Activated CD8-positive, alpha-beta memory T cell treated with anti-CD3 and anti-CD28 coated beads for 36 hours (primary cell): Measurements from ENCODE around the gene ZNF280B. TPM values are rescaled to one million over a fixed set of nuclear protein-coding genes. Genes with fewer than 3 reads are reported as not detected.
"Not testable (repeated sequence)": the region's sequence is repeated elsewhere in the genome, so short reads cannot be mapped to it uniquely, and the experiment has no call there.

Source experiments
- CTCF ChIA-PET: fragments of 350-600 bp; sonication (Branson Sonifier 250); formaldehyde crosslinking; loops from one replicate; lab custom pipeline; 2021; ENCODE audit warnings: antibody characterized with exemption; lab: Charles Lee
- POLR2A ChIA-PET: fragments of 350-600 bp; sonication (Branson Sonifier 250); formaldehyde crosslinking; loops from one replicate; lab custom pipeline; 2021; ENCODE audit warnings: antibody characterized with exemption; lab: Charles Lee
- total RNA-seq, 2 experiments: library from RNA; stranded (reverse); gene quantifications; one replicate each; pipeline ENCODE4 v1.2.3, GENCODE V29; 2021

ZNF280B gene
- total RNA-seq, 2 experiments from 2014 or later, result 3.8 to 4.1 TPM

GRCh38 chr22:22471104-22471503 is 37.4 kb downstream of the ZNF280B start:
- CTCF ChIA-PET, POLR2A ChIA-PET: not testable (repeated sequence)

DNA sequence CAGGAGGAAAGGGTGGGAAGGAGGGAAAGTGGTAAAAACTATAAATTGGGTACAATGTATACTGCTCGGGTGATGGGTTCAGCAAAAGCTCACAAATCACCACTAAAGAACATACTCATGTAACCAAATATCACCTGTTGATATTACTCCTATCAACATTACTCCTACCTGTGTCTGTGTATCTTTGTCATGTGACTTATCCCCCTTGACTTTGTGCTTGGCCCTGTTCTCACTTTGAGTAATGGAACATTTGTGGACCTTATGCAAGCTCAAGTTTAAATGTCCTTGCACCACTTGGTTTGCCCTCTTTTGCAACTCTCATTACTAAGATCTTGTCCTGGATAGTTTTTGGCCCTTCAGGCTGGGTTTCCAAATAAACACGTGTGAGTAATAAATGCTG is 39.0 kb downstream of the ZNF280B start:
- ChIA-PET POLR2A (no interaction called here), CTCF (no interaction called here)

DNA sequence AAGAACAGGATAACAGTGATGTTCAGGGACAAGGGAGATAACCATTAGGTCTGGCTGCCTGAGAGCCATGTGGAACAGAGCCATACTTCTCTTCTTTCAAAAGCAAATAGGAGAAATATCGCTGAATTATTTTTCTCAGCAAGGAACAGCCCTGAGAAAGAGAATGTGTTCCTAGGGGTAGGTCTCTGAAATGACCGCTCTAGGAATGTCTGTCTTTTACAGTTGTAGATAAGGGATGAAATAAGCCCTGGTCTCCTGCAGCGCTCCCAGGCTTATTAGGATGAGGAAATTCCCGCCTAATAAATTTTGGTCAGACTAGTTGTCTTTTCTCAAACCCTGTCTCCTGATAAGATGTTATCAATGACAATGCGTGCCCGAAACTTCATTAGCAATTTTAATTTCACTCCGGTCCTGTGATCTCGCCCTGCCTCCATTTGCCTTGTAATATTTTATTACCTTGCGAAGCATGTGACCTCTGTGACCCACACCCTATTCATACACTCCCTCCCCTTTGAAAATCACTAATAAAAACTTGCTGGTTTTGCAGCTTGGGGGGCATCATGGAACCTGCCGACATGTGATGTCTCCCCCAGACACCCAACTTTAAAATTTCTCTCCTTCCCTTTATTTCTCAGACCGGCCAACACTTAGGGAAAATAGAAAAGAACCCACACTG is 39.6 kb downstream of the ZNF280B start:
- CTCF ChIA-PET, POLR2A ChIA-PET: not testable (repeated sequence)

GRCh38 chr22:22467112-22467511 is 41.4 kb downstream of the ZNF280B start:
- ChIA-PET POLR2A (no interaction called here), CTCF (no interaction called here)

- ChIA-PET CTCF (interaction anchor here (0.6 kb wide), 1 partner anchor 54 kb away, joined by 3 read pairs; the partner anchor contains the start of gene ZNF280A), POLR2A (interaction anchor here (0.5 kb wide), 1 partner anchor 14 kb away, joined by 4 read pairs; no protein-coding TSS in a partner anchor)
Measured at GRCh38 chr22:22465782-22466181, 42.8 kb downstream of the ZNF280B start.

DNA sequence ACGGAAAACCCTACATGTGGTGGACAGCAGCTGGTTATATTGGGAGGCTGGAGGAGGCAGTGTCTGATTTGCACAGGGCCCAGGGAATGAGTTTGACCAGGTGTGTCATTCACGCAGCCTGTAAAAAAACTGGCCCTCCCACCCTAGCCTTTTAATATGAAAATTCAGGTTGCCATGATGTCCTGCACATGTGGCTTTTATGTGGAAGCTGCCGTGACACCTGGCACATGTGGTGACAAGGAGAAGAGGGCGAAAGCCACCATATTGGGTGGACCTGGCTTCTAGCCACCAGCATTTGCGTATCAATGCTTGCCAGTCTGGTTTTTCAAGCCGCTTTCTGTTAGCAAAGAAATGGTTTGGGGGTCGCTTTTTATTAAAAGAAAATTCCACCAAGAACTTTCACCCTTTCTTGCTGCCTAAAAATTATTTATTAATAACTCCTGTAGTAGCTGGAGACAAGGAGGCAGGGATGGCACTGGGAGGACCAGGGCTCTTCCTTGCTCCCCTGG is 43.4 kb downstream of the ZNF280B start:
- CTCF ChIA-PET, result interaction anchor here (0.6 to 1.0 kb wide), 2 partner anchors 55 to 288 kb away, joined by 3 read pairs; partner anchors contain the start of gene ZNF280A

GRCh38 chr22:22464541-22465054 is 43.9 kb downstream of the ZNF280B start:
- CTCF ChIA-PET, result interaction anchor here (0.7 to 1.6 kb wide), 7 partner anchors 17 to 1408 kb away, joined by 3 to 5 read pairs (median 3); no protein-coding TSS in a partner anchor
- POLR2A ChIA-PET, result no interaction called here

More for the DNA sequence above, 43.4 kb downstream of the ZNF280B start:
- POLR2A ChIA-PET, result no interaction called here

- POLR2A ChIA-PET, result no interaction called here
- CTCF ChIA-PET, result interaction anchor here (0.7 to 1.6 kb wide), 7 partner anchors 15 to 1407 kb away, joined by 3 to 5 read pairs (median 3); no protein-coding TSS in a partner anchor
Measured at GRCh38 chr22:22463855-22464540, 44.5 kb downstream of the ZNF280B start.

- POLR2A ChIA-PET, result no interaction called here
- CTCF ChIA-PET, result interaction anchor here (0.6 to 1.6 kb wide), 3 partner anchors 14 to 196 kb away, joined by 3 read pairs; no protein-coding TSS in a partner anchor
Measured at GRCh38 chr22:22462813-22463567, 45.6 kb downstream of the ZNF280B start.

DNA sequence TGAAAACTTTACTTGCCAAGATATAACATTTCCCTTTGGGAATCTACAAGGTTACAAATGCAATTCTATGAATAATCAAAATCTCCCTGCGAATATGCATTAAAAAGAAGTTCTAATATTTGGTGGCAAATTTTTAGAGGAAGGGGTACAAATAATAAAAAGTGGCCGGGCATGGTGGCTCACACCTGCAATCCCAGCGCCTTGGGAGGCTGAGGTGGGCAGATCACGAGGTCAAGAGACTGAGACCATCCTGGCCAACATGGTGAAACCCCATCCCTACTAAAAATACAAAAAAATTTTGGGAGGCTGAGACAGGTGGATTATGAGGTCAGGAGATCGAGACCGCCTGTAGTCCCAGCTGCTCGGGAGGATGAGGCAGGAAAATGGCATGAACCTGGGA is 47.0 kb downstream of the ZNF280B start:
- ChIA-PET POLR2A (no interaction called here), CTCF (no interaction called here)

- CTCF ChIA-PET, result no interaction called here
Measured at GRCh38 chr22:22461111-22461510, 47.4 kb downstream of the ZNF280B start.

GRCh38 chr22:22460635-22461034 is 47.9 kb downstream of the ZNF280B start:
- POLR2A ChIA-PET, result no interaction called here
- CTCF ChIA-PET, result no interaction called here

More at GRCh38 chr22:22461111-22461510, 47.4 kb downstream of the ZNF280B start:
- POLR2A ChIA-PET, result no interaction called here

DNA sequence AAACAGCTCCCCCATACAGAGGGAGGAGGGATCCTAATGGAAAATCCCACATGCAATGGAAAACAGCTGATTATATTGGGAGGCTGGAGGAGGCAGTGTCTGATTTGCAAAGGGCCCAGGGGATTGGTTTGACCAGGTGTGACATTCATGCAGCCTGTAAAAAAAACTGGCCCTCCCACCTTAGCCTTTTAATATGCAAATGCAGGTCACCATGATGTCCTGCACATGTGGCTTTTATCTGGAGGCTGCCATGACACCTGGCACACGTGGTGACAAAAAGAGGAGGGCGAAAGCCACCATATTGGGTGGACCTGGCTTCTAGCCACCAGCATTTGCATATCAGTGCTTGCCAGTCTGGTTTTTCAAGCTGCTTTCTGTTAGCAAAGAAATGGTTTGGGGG is 48.5 kb downstream of the ZNF280B start:
- POLR2A ChIA-PET, result no interaction called here
- CTCF ChIA-PET, result no interaction called here

DNA sequence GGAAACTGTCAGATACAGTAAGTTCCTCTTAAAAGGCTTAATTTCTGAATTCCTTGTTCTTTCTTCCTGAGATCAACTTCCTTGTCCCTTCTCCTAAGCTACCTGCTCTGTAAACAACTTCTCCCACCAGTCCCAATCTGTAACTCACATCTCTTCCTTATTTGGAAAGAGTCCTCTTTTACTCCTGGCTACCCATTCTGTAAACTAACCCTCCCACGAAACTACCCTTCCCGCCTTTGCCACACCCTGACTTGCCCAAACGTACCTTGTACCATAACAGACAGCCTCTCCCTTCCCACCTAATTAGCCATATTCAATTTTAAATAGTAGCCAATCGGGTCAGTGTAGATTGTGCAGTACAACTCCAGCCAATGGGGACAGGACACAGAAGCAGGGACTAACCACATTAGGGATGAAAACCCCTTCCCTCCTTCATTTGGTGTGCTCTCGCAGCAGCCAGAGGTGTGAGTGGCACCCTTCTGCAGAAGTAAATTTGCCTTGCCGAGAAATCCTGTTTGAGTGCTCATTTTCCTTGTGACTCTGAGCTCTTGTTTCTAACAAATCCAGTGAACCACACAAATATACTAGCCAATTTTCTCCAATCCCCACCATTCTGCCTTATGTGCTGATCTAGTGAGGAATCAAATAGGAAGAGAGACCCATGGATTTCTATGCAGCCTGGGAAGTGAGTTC is 49.5 kb downstream of the ZNF280B start:
- POLR2A ChIA-PET, result no interaction called here
- CTCF ChIA-PET, result no interaction called here

DNA sequence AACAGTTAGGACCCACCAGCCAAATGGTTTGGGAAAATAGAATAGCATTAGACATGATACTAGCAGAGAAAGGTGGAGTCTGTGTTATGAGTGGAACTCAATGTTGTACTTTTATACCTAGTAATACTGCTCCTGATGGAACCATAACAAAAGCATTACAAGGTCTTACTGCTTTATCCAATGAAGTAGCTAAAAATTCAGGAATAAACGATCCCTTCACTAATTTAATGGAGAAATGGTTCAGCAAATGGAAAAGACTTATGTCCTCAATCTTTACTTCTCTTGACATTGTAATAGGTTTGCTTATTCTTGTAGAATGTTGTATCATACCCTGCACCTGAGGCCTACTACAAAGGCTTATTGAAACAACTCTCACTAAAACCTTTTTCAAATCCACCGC is 50.2 kb downstream of the ZNF280B start:
- CTCF ChIA-PET, result no interaction called here

DNA sequence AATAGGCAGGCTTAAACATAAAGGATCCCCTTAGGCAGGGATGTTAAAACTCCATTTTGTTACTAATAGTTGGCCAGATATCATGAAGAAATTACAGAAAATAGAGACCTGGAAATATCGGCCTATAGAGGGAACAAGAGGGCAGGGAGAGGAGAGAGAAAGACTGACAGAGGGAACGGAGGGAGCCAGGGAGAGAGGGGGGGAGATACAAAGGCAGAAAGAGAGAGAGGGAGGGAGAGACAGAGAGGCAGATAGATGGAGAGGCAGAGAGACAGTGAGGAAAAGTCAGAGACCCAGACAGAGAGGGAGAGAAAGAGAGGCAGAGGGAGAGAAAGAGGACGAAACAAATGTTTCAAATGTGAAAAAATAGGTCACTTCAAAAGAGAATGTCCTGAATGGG is 53.5 kb downstream of the ZNF280B start:
- ChIA-PET CTCF (no interaction called here), POLR2A (no interaction called here)

More for the DNA sequence above, 50.2 kb downstream of the ZNF280B start:
- POLR2A ChIA-PET, result no interaction called here

- ChIA-PET CTCF (no interaction called here), POLR2A (no interaction called here)
Measured at GRCh38 chr22:22452996-22453686, 55.4 kb downstream of the ZNF280B start.

GRCh38 chr22:22452211-22452610 is 56.3 kb downstream of the ZNF280B start:
- POLR2A ChIA-PET, result no interaction called here
- CTCF ChIA-PET, result no interaction called here
